ENCODE results near the gene RAB40C.

GRCh38 chr16:671353-672131, 81.7 kb downstream of the RAB40C start:
- TF ChIP-seq CTCF (IDR thresholded peaks at IDR 0.05) (no peak), ZFX (IDR thresholded peaks at IDR 0.05; ENCODE audit: borderline replicate concordance) (no peak)

Data from 22Rv1 (cell line).